OCI-LY7 (cell line): Measurements from ENCODE around the gene GPRC5B. TPM values are rescaled to one million over a fixed set of nuclear protein-coding genes. Genes with fewer than 3 reads are reported as not detected.

Experiments
- BruUV-seq: library from RNA; stranded (reverse); fragments of 400-500 nt; replicated peaks from 2 replicates; lab custom pipeline; 2021; lab: Mats Ljungman, UMichigan
- CTCF ChIA-PET: fragments of 300-600 bp; sonication (Branson Sonifier 250); formaldehyde crosslinking; loops from one replicate; lab custom pipeline; 2022; ENCODE audit warnings: antibody characterized with exemption; ENCODE audit not compliant: unreplicated experiment; lab: Charles Lee
- POLR2A ChIA-PET: fragments of 300-600 bp; sonication (Branson Sonifier 250); formaldehyde crosslinking; loops from one replicate; lab custom pipeline; 2022; ENCODE audit warnings: antibody characterized with exemption; lab: Charles Lee
- DNase-seq: peaks from one replicate; pipeline ENCODE4 v3.0.0-alpha.2; 2015; ENCODE audit warnings: low spot score
- H2AFZ ChIP-seq: fragments of 200-600 bp; sonication (generic), shearing (Covaris generic); 2 replicates; pipeline ENCODE4 v1.6.1; 2014; ENCODE audit warnings: mild to moderate bottlenecking, antibody characterized with exemption, low read length, moderate library complexity
- H3K27ac ChIP-seq: fragments of 200-600 bp; sonication (generic); 2 replicates; pipeline ENCODE4 v1.5.1; 2014; ENCODE audit warnings: mixed run types, low read depth, mild to moderate bottlenecking, moderate library complexity, low read length, inconsistent platforms; ENCODE audit not compliant: poor library complexity, severe bottlenecking
- H3K36me3 ChIP-seq: fragments of 200-600 bp; sonication (generic); 2 replicates; pipeline ENCODE4 v1.6.1; 2014; ENCODE audit warnings: mild to moderate bottlenecking, antibody characterized with exemption, low read length, moderate library complexity, mixed read lengths; ENCODE audit not compliant: insufficient read depth
- H3K4me1 ChIP-seq: fragments of 200-600 bp; sonication (generic); 2 replicates; pipeline ENCODE4 v1.5.1; 2014; ENCODE audit warnings: mild to moderate bottlenecking, low read length; ENCODE audit not compliant: insufficient read depth, poor library complexity, severe bottlenecking
- H3K4me2 ChIP-seq: fragments of 200-600 bp; sonication (generic); 2 replicates; pipeline ENCODE4 v1.6.1; 2014; ENCODE audit warnings: mild to moderate bottlenecking, low read length
- H3K4me3 ChIP-seq: fragments of 200-600 bp; sonication (generic); 2 replicates; pipeline ENCODE4 v1.5.1; 2014; ENCODE audit warnings: mild to moderate bottlenecking, low read depth, low read length; ENCODE audit not compliant: poor library complexity, severe bottlenecking
- H3K79me2 ChIP-seq: fragments of 200-600 bp; sonication (generic); 2 replicates; pipeline ENCODE4 v1.6.1; 2016; ENCODE audit warnings: low read depth, mild to moderate bottlenecking, low read length, moderate library complexity, mixed read lengths; ENCODE audit not compliant: insufficient read depth
- H3K9me2 ChIP-seq: fragments of 200-600 bp; sonication (generic); 2 replicates; pipeline ENCODE4 v1.6.1; 2016; ENCODE audit warnings: mild to moderate bottlenecking, low read length, mixed read lengths; ENCODE audit not compliant: insufficient read depth
- H3K9me3 ChIP-seq: fragments of 200-600 bp; sonication (generic); 2 replicates; pipeline ENCODE4 v1.6.1; 2014; ENCODE audit warnings: mild to moderate bottlenecking, mixed run types, low read length, mixed read lengths
- H4K20me1 ChIP-seq: fragments of 200-600 bp; sonication (generic); 2 replicates; pipeline ENCODE4 v1.6.1; 2014; ENCODE audit warnings: mild to moderate bottlenecking, antibody characterized with exemption, low read length, moderate library complexity, mixed read lengths; ENCODE audit not compliant: insufficient read depth
- EZH2phosphoT487 ChIP-seq: fragments of 200-600 bp; sonication (generic); IDR thresholded peaks from 2 replicates; pipeline ENCODE4 v1.6.1; 2018; ENCODE audit warnings: low read depth, borderline replicate concordance, mild to moderate bottlenecking, mixed run types, antibody characterized with exemption, low read length, moderate library complexity, mixed read lengths
- intact Hi-C: fragments of 100-400 bp; cut with micrococcal nuclease; formaldehyde crosslinking; loops from one replicate; pipeline ENCODE4 v1.10.0; 2022; ENCODE audit not compliant: unreplicated experiment
- total RNA-seq, 2 experiments: library from RNA; depleted of rRNA in 1 of 2; stranded (reverse); fragments of >200 nt in 1 of 2; shearing (Covaris generic) in 1 of 2; gene quantifications; 2 replicates each; pipeline ENCODE4 v1.2.3, GENCODE V29; 2014 to 2022
- TF ChIP-seq, protein P1 (sequence below): fragments of 200-600 bp; sonication (generic); conservative IDR thresholded peaks from 2 replicates; pipeline ENCODE4 v1.5.1; 2014; ENCODE audit warnings: mild to moderate bottlenecking, antibody characterized with exemption, low read length, moderate library complexity, mixed read lengths

GPRC5B gene
- total RNA-seq, 2 experiments from 2014 or later, result not detected

DNA sequence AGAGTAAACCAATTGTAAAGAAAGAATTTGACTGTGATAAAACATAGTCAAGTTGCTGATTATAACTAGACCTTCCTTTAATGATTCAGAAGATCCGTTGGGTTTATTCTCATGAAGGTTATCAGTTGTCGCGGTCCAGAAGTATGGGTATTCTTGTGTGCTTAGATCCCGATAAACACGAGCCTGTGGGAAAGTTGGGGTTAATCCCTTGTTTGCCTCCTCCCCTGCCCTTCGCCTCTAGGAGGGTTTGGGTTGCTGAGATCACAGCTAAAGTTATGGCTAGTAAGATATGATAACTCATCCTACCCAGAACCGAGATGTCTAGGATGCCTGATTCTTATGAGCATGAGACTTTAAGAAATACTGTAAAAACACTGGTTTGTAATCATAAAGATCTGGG is 66.8 kb downstream of the GPRC5B start:
- intact Hi-C loops, result no loop called here
- H3K4me3 ChIP-seq, result no peak overlapping the region
- CTCF ChIA-PET, result no interaction called here
- no TSS peak for BruUV-seq
- H2AFZ ChIP-seq, result no peak overlapping the region
- no peaks in the 10 kb centered on the region for H3K36me3 ChIP-seq
- no peaks in the 10 kb centered on the region for H3K4me1 ChIP-seq
- H4K20me1 ChIP-seq, result no peaks in the 10 kb centered on the region
- DNase-seq, result no peak
- no peak for TF ChIP-seq EZH2phosphoT487
- TF ChIP-seq, protein P1, sequence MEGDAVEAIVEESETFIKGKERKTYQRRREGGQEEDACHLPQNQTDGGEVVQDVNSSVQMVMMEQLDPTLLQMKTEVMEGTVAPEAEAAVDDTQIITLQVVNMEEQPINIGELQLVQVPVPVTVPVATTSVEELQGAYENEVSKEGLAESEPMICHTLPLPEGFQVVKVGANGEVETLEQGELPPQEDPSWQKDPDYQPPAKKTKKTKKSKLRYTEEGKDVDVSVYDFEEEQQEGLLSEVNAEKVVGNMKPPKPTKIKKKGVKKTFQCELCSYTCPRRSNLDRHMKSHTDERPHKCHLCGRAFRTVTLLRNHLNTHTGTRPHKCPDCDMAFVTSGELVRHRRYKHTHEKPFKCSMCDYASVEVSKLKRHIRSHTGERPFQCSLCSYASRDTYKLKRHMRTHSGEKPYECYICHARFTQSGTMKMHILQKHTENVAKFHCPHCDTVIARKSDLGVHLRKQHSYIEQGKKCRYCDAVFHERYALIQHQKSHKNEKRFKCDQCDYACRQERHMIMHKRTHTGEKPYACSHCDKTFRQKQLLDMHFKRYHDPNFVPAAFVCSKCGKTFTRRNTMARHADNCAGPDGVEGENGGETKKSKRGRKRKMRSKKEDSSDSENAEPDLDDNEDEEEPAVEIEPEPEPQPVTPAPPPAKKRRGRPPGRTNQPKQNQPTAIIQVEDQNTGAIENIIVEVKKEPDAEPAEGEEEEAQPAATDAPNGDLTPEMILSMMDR, result no peak
- POLR2A ChIA-PET, result interaction anchor here (0.6 kb wide), 1 partner anchor 86 kb away, joined by 4 read pairs; no protein-coding TSS in a partner anchor
- no peak overlapping the region for H3K4me2 ChIP-seq
- H3K9me3 ChIP-seq, result no peaks in the 10 kb centered on the region
- no peak overlapping the region for H3K27ac ChIP-seq
- H3K9me2 ChIP-seq, result no peaks in the 10 kb centered on the region
- no peaks in the 10 kb centered on the region for H3K79me2 ChIP-seq

DNA sequence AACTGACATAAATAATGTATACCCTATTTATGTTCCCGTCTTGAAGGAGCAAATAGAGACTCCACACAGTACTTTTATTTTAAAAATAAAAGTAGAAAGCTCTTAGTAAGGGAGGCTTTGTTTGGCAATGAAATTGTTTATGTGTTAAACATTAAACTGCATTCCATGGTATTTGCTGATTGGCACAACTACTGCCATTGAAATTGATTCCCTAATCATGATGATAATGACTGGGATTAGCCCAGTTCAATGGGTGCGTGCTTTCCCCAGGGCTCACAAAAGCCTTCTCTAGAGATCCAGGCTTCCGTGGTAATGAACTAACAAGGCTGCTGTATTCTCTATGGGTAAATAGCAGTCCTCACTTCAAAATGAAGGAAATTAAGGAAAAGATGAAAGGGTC is 67.5 kb downstream of the GPRC5B start:
- TF ChIP-seq, protein P1, result no peak
- no peak for TF ChIP-seq EZH2phosphoT487
- H3K4me3 ChIP-seq, result no peak overlapping the region
- no peak overlapping the region for H3K27ac ChIP-seq
- no peaks in the 10 kb centered on the region for H3K79me2 ChIP-seq
- H3K9me2 ChIP-seq, result no peaks in the 10 kb centered on the region
- DNase-seq, result no peak
- intact Hi-C loops, result no loop called here
- no peaks in the 10 kb centered on the region for H4K20me1 ChIP-seq
- no peaks in the 10 kb centered on the region for H3K36me3 ChIP-seq
- no TSS peak for BruUV-seq
- H2AFZ ChIP-seq, result no peak overlapping the region
- ChIA-PET CTCF (no interaction called here), POLR2A (no interaction called here)
- no peak overlapping the region for H3K4me2 ChIP-seq
- H3K9me3 ChIP-seq, result no peaks in the 10 kb centered on the region
- H3K4me1 ChIP-seq, result no peaks in the 10 kb centered on the region

DNA sequence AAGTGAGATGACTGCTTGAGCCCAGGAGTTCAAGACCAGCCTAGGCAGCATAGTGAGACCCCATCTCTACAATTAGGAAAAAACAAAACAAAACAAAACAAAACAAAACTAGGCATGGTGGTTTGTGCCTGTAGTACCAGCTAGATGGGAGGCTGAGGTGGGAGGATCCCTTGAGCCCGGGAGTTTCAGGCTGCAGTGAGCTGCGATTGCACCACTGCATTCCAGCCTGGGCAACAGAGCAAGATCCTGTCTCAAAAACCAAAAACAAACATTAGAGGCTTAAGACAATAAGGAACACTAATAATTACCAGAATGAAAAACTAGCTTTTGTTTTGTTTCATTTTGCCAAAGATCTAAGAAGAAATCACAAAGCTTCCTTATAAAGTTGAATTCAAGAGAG is 69.2 kb downstream of the GPRC5B start:
- Histone ChIP-seq H4K20me1 (no peaks in the 10 kb centered on the region), H3K36me3 (no peaks in the 10 kb centered on the region), H3K4me2 (no peak overlapping the region), H2AFZ (no peak overlapping the region), H3K79me2 (no peaks in the 10 kb centered on the region), H3K9me2 (no peaks in the 10 kb centered on the region), H3K4me3 (no peak overlapping the region), H3K27ac (no peak overlapping the region), H3K9me3 (no peaks in the 10 kb centered on the region), H3K4me1 (no peaks in the 10 kb centered on the region)
- POLR2A ChIA-PET, result no interaction called here
- no peak for DNase-seq
- CTCF ChIA-PET, result no interaction called here
- no TSS peak for BruUV-seq
- no peak for TF ChIP-seq EZH2phosphoT487
- TF ChIP-seq, protein P1, result no peak
- intact Hi-C loops, result no loop called here
